GM18498 (cell line): ENCODE measurements around the gene CHSY1.
"Not testable (repeated sequence)": the region's sequence is repeated elsewhere in the genome, so short reads cannot be mapped to it uniquely, and the experiment has no call there.

ENCODE experiments used
- ATAC-seq: cut with Tn5 transposase; IDR thresholded peaks from one replicate; pipeline ENCODE4 v1.9.1; 2021; ENCODE audit warnings: mild to moderate bottlenecking, moderate library complexity; ENCODE audit not compliant: unreplicated experiment

Gene CHSY1

DNA sequence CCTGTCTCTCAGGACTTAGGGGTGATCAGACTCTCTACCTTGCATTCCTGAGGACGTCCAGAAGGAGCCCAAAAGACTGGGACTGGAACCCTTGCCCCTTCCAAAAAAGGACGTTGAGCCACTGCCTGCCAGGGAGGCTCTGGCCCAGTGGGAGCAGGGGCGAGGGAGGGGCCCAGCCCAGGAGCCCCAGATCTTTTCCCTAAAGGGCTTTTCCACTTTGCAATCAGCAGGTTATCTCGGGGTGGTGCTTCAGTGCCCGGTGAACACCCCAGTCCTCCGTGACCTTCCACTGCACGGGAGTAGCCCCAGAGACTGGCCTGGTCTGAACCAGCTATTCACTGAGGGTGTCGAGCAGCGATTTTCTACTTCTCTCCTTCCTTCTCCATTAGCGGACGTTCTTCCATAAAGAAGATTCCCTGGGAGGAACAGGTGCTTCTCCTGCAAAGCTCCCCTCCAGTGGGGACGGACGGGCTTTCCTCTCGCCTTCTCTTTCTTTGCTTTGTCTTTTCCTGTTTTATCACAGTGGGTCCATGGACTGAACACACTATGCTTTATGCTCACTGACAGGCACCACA lies 113.7 kb downstream of the CHSY1 start:
- ATAC-seq: no peak

DNA sequence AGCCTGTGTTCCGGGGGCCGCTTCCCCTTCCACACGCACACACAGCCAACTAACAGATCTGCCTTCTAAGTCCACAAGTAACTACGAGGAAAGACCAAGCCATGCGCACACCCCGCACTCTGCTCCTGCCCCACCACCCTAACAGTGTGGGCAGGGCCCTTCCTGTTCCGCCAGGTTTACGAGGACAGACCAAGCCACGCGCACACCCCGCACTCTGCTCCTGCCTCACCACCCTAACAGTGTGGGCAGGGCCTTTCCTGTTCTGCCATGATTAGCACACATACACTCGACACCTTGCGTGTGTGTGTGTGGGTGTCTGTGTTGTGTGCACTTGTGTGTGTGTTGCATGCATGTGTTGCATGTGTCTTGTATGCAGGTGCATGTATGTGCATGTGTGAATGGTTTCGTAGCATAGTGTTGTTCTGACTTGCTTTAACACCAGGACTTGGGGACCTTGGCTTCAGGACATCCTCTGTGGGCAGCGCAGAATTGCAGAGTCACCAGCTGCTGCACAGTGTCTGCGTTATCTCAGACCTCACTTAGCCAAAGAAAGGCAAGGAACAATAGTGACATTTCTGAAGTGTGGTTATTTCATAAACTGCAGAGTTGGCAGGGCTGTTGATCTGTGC lies 114.4 kb downstream of the CHSY1 start:
- no peak for ATAC-seq

DNA sequence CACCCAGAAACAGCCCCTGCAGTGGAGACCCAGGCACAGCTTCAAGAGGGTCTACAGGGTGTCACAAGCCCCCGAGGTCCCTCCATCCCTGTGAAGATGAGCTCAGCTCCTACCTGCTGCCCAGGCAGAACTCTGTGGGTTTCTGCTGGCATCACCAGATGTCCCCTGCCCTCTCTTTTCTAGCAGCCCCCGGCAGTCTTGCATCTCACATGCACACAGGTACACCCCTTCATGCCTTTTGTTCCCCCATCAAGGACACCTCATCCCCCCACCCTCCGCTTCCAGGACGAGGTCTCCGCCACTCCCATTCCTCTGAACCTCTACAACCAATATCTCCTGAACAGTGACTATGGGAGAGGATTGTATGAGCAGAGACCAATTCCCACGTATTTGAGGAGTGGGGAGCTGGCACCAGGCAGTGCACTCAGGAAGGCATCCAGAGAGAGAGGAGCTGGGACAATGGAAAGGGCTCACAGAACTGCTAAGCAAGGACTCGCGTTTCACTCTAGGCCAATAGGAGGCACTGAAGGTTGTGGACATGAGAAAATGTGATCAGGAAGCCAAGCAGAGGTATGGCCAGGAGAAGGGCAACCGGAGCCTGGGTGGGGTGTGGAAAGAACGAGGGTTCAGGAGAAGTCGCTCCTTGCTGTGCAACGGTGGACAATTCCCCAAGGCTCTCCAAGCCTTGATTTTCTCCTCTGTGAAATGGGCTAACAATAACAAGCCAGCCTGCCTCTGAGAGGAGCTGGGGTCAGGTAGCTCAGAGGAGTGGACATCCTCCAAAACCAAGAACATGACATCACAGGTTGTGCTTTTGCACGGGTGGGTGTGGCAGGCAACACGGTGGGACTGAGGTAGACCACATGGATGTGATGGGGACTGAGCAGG lies 115.2 kb downstream of the CHSY1 start:
- no peak for ATAC-seq

DNA sequence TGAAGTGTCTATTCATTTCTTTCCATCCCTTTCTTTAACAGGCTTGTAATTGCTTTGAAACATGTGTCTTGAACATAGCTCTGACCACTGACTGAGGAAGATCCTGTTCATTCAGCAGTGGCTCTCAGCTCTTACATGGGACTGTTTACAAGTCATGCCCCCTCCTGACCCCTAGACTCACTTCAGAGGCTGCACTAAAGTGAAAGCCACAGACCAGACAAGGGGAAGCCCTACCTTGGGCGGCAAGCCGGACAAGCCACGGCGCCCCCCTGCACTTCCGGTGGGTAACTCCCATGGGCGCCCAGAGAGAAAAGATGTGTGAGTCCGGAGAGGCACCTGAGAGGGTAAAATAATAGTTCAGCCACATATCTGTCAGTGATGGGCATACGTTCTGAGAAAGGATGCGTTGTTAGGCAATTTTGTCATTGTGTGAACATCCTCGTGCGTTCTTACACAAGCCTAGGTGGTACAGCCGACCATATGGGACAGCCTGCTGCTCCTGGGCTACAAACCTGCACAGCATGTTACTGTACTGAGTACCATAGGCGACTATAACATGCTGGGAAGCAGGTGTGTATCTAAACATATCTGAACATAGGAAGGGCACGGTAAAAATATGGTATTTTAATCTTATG lies 116.2 kb downstream of the CHSY1 start:
- ATAC-seq: peak; percentile 79

DNA sequence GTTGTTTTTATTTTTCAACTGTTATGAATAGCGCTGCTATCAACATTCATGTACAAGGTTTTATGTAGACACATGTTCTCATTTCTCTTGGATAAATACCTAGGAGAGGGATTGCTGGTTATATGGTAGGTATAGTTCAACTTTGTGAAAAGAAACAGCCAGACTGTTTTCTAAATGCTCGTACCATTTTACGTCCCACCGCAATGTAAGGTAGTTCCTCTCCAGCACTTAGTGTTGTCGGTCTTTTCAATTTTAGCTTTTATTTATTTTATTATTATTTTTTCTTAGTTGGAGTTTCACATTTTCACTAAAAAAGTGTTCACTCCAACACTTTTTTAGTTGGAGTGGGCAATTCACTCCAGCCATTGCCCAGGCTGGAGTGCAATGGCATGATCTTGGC lies 117.1 kb downstream of the CHSY1 start:
- no peak for ATAC-seq

DNA sequence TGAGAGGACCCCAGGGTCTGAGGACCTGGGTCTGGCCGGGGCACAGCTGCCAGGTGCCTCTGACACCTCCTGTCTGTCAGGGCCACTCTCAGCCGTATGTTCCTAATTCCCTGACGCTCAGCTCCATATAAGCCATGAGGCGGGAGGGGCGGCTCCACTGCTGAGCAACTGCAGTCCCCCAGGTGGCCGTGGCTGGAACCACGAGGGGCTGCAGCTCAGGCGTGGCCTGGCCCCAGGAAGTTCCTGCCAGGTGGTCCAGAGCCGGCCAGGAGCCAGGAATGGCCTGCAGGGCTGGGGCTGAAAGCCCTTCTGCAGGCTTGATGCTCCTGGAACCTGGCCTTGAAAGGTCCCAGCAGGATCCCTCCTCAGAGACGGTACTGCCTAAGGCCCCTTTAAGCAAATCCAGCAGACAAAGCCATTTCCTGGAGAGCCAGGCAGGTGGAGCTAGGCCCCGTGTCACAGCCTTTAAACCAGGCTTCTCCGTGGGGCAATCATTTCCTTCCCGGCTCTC lies 118.0 kb downstream of the CHSY1 start:
- ATAC-seq: no peak

- no peak for ATAC-seq
These were observed 118.7 kb downstream of the CHSY1 start for GRCh38 chr15:101133181-101133460.

DNA sequence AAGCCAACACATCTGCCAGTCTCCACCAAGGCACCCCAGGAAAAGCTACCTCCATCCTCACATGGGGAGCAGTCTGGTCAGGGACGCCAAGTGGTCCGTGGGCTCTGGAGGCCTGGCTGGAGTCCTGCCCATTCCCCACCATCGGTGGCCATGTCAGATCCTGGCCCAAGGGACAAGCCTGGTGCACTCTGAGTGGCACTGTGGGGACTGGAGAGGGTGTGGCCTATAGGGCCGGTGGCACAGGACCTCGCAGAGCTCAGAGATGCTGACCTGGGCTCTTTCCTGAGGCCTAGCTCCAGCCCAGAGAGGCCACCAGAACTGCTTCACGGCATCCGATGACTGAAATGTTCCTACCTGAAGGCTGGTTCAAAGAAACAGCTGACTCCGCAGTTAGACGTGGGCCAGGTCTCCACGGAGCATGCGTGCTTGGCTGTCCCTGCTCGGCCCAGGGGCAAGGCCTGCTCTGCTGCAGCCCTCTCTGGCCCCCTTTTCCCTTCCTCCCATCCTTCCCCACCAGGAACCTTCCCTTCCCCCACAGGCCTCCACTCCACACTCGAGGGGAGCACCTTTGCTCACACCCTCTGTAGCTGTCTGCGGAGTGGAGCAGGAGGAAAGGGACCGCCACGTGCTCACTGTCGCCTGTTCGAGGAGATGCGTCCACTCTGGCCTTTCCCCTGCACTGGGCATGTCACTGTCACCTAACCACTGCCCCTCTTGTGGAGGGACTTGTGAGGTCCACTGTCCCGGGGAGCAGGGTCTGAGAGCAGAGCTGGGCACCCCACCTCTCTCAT lies 119.3 kb downstream of the CHSY1 start:
- ATAC-seq: no peak

GRCh38 chr15:101131489-101132389 lies 120.1 kb downstream of the CHSY1 start:
- no peak for ATAC-seq

- ATAC-seq: no peak
These were observed 121.9 kb downstream of the CHSY1 start for GRCh38 chr15:101129851-101130380.

GRCh38 chr15:101128221-101129015 lies 123.4 kb downstream of the CHSY1 start:
- no peak for ATAC-seq

- peak; percentile 66 for ATAC-seq
These were observed 124.3 kb downstream of the CHSY1 start for GRCh38 chr15:101127506-101128076.

GRCh38 chr15:101126618-101127505 lies 125.0 kb downstream of the CHSY1 start:
- peak; percentile 57 for ATAC-seq

DNA sequence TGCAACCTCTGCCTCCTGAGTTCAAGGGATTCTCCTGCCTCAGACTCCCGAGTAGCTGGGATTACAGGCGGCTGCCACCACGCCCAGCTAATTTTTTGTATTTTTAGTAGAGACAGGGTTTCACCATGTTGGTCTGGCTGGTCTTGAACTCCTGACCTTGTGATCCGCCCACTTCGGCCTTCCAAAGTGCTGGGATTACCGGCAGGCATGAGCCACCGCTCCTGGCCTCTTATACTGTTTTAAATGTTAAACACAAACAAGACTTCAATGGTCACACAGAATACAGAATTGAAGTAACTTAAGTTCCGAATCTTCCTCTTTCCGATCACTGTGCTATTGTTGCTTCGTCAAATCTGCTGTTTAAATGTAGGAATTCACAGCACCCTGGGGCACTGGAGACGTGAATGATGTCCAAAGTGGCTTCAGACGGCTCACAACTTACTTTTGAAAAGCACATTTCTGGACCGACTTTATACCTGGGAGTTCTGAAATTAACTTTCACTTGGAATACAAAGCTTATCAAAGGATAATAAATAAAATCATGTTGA lies 125.9 kb downstream of the CHSY1 start:
- ATAC-seq: not testable (repeated sequence)
